Osteocyte (in vitro differentiated cells): ENCODE measurements around the gene LCORL. TPM values are rescaled to one million over a fixed set of nuclear protein-coding genes. Genes with fewer than 3 reads are reported as not detected.
A peak's percentile ranks its signal among the peaks of the same experiment; 100 is the strongest.

Experiments
- DNase-seq: peaks from one replicate; pipeline ENCODE4 v3.0.0; 2021; ENCODE audit warnings: mixed read lengths; ENCODE audit not compliant: unreplicated experiment; ENCODE audit errors: extremely low spot score
- H3K27ac Mint-ChIP-seq: one replicate; pipeline ENCODE4 v1.8.0; 2021; ENCODE audit warnings: mild to moderate bottlenecking, mixed read lengths; ENCODE audit not compliant: unreplicated experiment
- H3K27me3 Mint-ChIP-seq: one replicate; pipeline ENCODE4 v1.8.0; 2021; ENCODE audit warnings: mixed read lengths; ENCODE audit not compliant: unreplicated experiment
- H3K36me3 Mint-ChIP-seq: one replicate; pipeline ENCODE4 v1.8.0; 2021; ENCODE audit warnings: mixed read lengths; ENCODE audit not compliant: unreplicated experiment
- H3K4me1 Mint-ChIP-seq: one replicate; pipeline ENCODE4 v1.8.0; 2021; ENCODE audit warnings: mixed read lengths; ENCODE audit not compliant: unreplicated experiment
- H3K4me3 Mint-ChIP-seq: one replicate; pipeline ENCODE4 v1.8.0; 2021; ENCODE audit warnings: mild to moderate bottlenecking, moderate library complexity, mixed read lengths; ENCODE audit not compliant: unreplicated experiment
- H3K9me3 Mint-ChIP-seq: one replicate; pipeline ENCODE4 v1.8.0; 2021; ENCODE audit warnings: mixed read lengths; ENCODE audit not compliant: unreplicated experiment
- total RNA-seq: library from RNA; stranded (reverse); gene quantifications from 2 replicates; pipeline ENCODE4 v1.2.1, GENCODE V29; 2021
- TF ChIP-seq, protein P1 (sequence below): fragments of 200-600 bp; sonication (generic); IDR thresholded peaks from 2 replicates; pipeline ENCODE4 v1.5.0; 2021; ENCODE audit warnings: antibody characterized with exemption, mild to moderate bottlenecking, moderate library complexity

Gene LCORL
- total RNA-seq, 1 donor from 2014 or later, result 18.2 TPM

- H3K36me3 Mint-ChIP-seq, result peaks cover 15% of the 10 kb centered on the region
- TF ChIP-seq, protein P1, sequence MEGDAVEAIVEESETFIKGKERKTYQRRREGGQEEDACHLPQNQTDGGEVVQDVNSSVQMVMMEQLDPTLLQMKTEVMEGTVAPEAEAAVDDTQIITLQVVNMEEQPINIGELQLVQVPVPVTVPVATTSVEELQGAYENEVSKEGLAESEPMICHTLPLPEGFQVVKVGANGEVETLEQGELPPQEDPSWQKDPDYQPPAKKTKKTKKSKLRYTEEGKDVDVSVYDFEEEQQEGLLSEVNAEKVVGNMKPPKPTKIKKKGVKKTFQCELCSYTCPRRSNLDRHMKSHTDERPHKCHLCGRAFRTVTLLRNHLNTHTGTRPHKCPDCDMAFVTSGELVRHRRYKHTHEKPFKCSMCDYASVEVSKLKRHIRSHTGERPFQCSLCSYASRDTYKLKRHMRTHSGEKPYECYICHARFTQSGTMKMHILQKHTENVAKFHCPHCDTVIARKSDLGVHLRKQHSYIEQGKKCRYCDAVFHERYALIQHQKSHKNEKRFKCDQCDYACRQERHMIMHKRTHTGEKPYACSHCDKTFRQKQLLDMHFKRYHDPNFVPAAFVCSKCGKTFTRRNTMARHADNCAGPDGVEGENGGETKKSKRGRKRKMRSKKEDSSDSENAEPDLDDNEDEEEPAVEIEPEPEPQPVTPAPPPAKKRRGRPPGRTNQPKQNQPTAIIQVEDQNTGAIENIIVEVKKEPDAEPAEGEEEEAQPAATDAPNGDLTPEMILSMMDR, result no peak
- peak overlapping the region; percentile 74 for H3K27ac Mint-ChIP-seq
These were observed 175.3 kb downstream of the LCORL start for GRCh38 chr4:17846266-17846665.

GRCh38 chr4:17823871-17824669 lies 197.5 kb downstream of the LCORL start:
- TF ChIP-seq, protein P1, result no peak
- Mint-ChIP-seq H3K27ac (peak overlapping the region; percentile 71), H3K9me3 (peaks cover 6% of the 10 kb centered on the region), H3K36me3 (no peaks in the 10 kb centered on the region), H3K4me1 (peaks cover 49% of the 10 kb centered on the region), H3K27me3 (no peaks in the 10 kb centered on the region), H3K4me3 (peak overlapping the region; percentile 47)
- DNase-seq, result no peak

More at GRCh38 chr4:17846266-17846665, 175.3 kb downstream of the LCORL start:
- no peak for DNase-seq
- Mint-ChIP-seq H3K4me1 (peaks cover 18% of the 10 kb centered on the region), H3K9me3 (no peaks in the 10 kb centered on the region), H3K27me3 (no peaks in the 10 kb centered on the region), H3K4me3 (no peak overlapping the region)

DNA sequence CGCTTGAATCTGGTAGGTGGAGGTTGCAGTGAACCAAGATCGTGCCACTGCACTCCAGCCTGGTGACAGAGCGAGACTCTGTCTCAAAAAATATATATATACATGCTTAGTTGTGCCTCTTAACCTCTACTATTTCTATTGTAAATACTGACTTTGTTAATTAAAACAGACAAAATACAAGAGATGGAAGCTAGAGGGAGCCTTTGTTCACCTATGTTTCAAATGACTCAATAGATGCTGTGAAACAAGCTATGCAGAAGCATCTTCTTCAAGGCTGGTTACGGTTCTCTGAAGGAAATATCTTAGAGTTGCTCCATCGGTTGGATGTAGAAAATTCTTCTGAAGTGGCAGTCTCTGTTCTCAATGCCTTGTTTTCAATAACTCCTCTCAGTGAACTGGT lies 204.5 kb downstream of the LCORL start:
- Mint-ChIP-seq H3K27ac (peak overlapping the region; percentile 75), H3K9me3 (no peaks in the 10 kb centered on the region), H3K27me3 (no peaks in the 10 kb centered on the region), H3K4me1 (peaks cover 53% of the 10 kb centered on the region), H3K36me3 (no peaks in the 10 kb centered on the region), H3K4me3 (peak overlapping the region; percentile 59)
- TF ChIP-seq, protein P1, result peak; percentile 72
- no peak for DNase-seq

- H3K27me3 Mint-ChIP-seq, result no peaks in the 10 kb centered on the region
- H3K27ac Mint-ChIP-seq, result peak overlapping the region; percentile 63
- no peak overlapping the region for H3K4me3 Mint-ChIP-seq
- no peaks in the 10 kb centered on the region for H3K36me3 Mint-ChIP-seq
- H3K4me1 Mint-ChIP-seq, result peaks cover 51% of the 10 kb centered on the region
- H3K9me3 Mint-ChIP-seq, result no peaks in the 10 kb centered on the region
- TF ChIP-seq, protein P1, result no peak
- DNase-seq, result no peak
These were observed 205.4 kb downstream of the LCORL start for GRCh38 chr4:17816142-17816541.

GRCh38 chr4:17814140-17814539 lies 207.4 kb downstream of the LCORL start:
- Mint-ChIP-seq H3K36me3 (no peaks in the 10 kb centered on the region), H3K9me3 (no peaks in the 10 kb centered on the region), H3K4me3 (peak overlapping the region; percentile 50), H3K27me3 (no peaks in the 10 kb centered on the region), H3K4me1 (peaks cover 48% of the 10 kb centered on the region), H3K27ac (peak overlapping the region; percentile 95)
- TF ChIP-seq, protein P1, result no peak
- no peak for DNase-seq
